Esophagus (tissue), 2 donors: Measurements from ENCODE around the gene CAMSAP2. TPM values are rescaled to one million over a fixed set of nuclear protein-coding genes. Genes with fewer than 3 reads are reported as not detected.
A peak's percentile ranks its signal among the peaks of the same experiment; 100 is the strongest.
"Not testable (repeated sequence)": the region's sequence is repeated elsewhere in the genome, so short reads cannot be mapped to it uniquely, and the experiment has no call there.

Source experiments
- H3K27ac ChIP-seq, 2 donors: one replicate each; pipeline ENCODE4 v1.5.1; 2013; ENCODE audit warnings: low read depth in 2 of 2, mild to moderate bottlenecking in 2 of 2, inconsistent platforms in 1 of 2, low read length in 1 of 2, moderate library complexity in 1 of 2
- H3K27me3 ChIP-seq, 2 donors: one replicate each; pipeline ENCODE4 v1.6.1; 2013; ENCODE audit warnings: low read length in 2 of 2, control low read depth in 1 of 2, mild to moderate bottlenecking in 1 of 2; ENCODE audit not compliant: insufficient read depth in 2 of 2, control insufficient read depth in 1 of 2
- H3K36me3 ChIP-seq, 2 donors: one replicate each; pipeline ENCODE4 v1.6.1; 2013; ENCODE audit warnings: low read length in 1 of 2; ENCODE audit not compliant: control insufficient read depth in 2 of 2, insufficient read depth in 2 of 2
- H3K4me1 ChIP-seq, 2 donors: one replicate each; pipeline ENCODE4 v1.6.1; 2013; ENCODE audit warnings: low read length in 1 of 2; ENCODE audit not compliant: control insufficient read depth in 2 of 2, insufficient read depth in 2 of 2
- H3K4me3 ChIP-seq, 2 donors: one replicate each; pipeline ENCODE4 v1.5.1; 2013; ENCODE audit warnings: low read length in 2 of 2, mild to moderate bottlenecking in 2 of 2, low read depth in 1 of 2, moderate library complexity in 1 of 2
- H3K9me3 ChIP-seq, 2 donors: one replicate each; pipeline ENCODE4 v1.6.1; 2013; ENCODE audit warnings: mild to moderate bottlenecking in 2 of 2, low read depth in 1 of 2, low read length in 1 of 2, moderate library complexity in 1 of 2; ENCODE audit not compliant: control insufficient read depth in 2 of 2, insufficient read depth in 1 of 2
- WGBS, 2 donors: extraction: QIAGEN DNeasy Blood & Tissue Kit; methylation state at CpG; one replicate each; pipeline ENCODE4 v1.1.7; 2013; 5-methylcytosine and 5-hydroxymethylcytosine counted together
- polyA plus RNA-seq, 2 donors: library from polyadenylated mRNA; stranded (reverse); fragments of 200-250 nt; gene quantifications; one replicate each; pipeline ENCODE4 v1.2.3, GENCODE V29; 2013
- donor health status: healthy with polysubstance abuse.
- donor health status: Bipolar disorder and iron deficiency.

CAMSAP2 gene
- polyA plus RNA-seq, 2 donors, result 5.4 to 7.2 TPM

- Histone ChIP-seq H3K4me3 (no peak overlapping the region), H3K36me3 (no peaks in the 10 kb centered on the region), H3K9me3 (no peaks in the 10 kb centered on the region), H3K27me3 (no peaks in the 10 kb centered on the region), H3K27ac (no peak overlapping the region), H3K4me1 (no peaks in the 10 kb centered on the region)
- WGBS, 2 donors, result 66 to 72% methylated on average over 4 of the region's 4 CpGs
These were observed 40.1 kb downstream of the CAMSAP2 start for GRCh38 chr1:200778766-200779165.

GRCh38 chr1:200779326-200779725, 40.6 kb downstream of the CAMSAP2 start:
- Histone ChIP-seq H3K36me3 (no peaks in the 10 kb centered on the region), H3K27me3 (no peaks in the 10 kb centered on the region), H3K4me3 (no peak overlapping the region), H3K9me3 (no peaks in the 10 kb centered on the region), H3K4me1 (no peaks in the 10 kb centered on the region), H3K27ac (no peak overlapping the region)
- 87 to 89% methylated on average over 2 of the region's 2 CpGs for WGBS, 2 donors

GRCh38 chr1:200780545-200781369, 42.1 kb downstream of the CAMSAP2 start:
- Histone ChIP-seq H3K9me3 (no peaks in the 10 kb centered on the region), H3K4me3 (peak overlapping the region in 1 of 2 donors; percentile 37), H3K27ac (peak overlapping the region in 1 of 2 donors; percentile 1), H3K4me1 (no peaks in the 10 kb centered on the region), H3K27me3 (no peaks in the 10 kb centered on the region), H3K36me3 (no peaks in the 10 kb centered on the region)
- WGBS, 2 donors, result 29 to 40% methylated on average over 5 of the region's 5 CpGs

GRCh38 chr1:200783926-200784325, 45.2 kb downstream of the CAMSAP2 start:
- Histone ChIP-seq H3K36me3 (no peaks in the 10 kb centered on the region), H3K27ac (no peak overlapping the region), H3K9me3 (no peaks in the 10 kb centered on the region), H3K4me1 (no peaks in the 10 kb centered on the region), H3K4me3 (no peak overlapping the region), H3K27me3 (no peaks in the 10 kb centered on the region)
- 92 to 94% methylated on average over 6 of the region's 6 CpGs for WGBS, 2 donors

GRCh38 chr1:200784576-200784975, 45.9 kb downstream of the CAMSAP2 start:
- Histone ChIP-seq H3K27ac (no peak overlapping the region), H3K36me3 (no peaks in the 10 kb centered on the region), H3K4me1 (no peaks in the 10 kb centered on the region), H3K4me3 (no peak overlapping the region), H3K9me3 (no peaks in the 10 kb centered on the region), H3K27me3 (no peaks in the 10 kb centered on the region)
- WGBS, 2 donors, result 87 to 89% methylated on average over 4 of the region's 4 CpGs

GRCh38 chr1:200786788-200787187, 48.1 kb downstream of the CAMSAP2 start:
- WGBS, 2 donors, result 91% methylated on average over 4 of the region's 4 CpGs
- Histone ChIP-seq H3K4me3 (no peak overlapping the region), H3K27me3 (no peaks in the 10 kb centered on the region), H3K9me3 (no peaks in the 10 kb centered on the region), H3K4me1 (no peaks in the 10 kb centered on the region), H3K36me3 (no peaks in the 10 kb centered on the region), H3K27ac (no peak overlapping the region)

GRCh38 chr1:200787896-200788387, 49.2 kb downstream of the CAMSAP2 start:
- WGBS, 2 donors, result 87 to 91% methylated on average over 1 of the region's 1 CpG

GRCh38 chr1:200791012-200791411, 52.3 kb downstream of the CAMSAP2 start:
- not testable (repeated sequence) for H3K9me3 ChIP-seq, H3K4me1 ChIP-seq, H3K27ac ChIP-seq, H3K27me3 ChIP-seq, H3K4me3 ChIP-seq, H3K36me3 ChIP-seq
- 88 to 94% methylated on average over 6 of the region's 6 CpGs for WGBS, 2 donors

More at GRCh38 chr1:200787896-200788387, 49.2 kb downstream of the CAMSAP2 start:
- Histone ChIP-seq H3K27ac (no peak overlapping the region), H3K9me3 (no peaks in the 10 kb centered on the region), H3K4me3 (no peak overlapping the region), H3K36me3 (no peaks in the 10 kb centered on the region), H3K4me1 (no peaks in the 10 kb centered on the region), H3K27me3 (no peaks in the 10 kb centered on the region)

GRCh38 chr1:200793677-200794076, 55.0 kb downstream of the CAMSAP2 start:
- H3K4me1 ChIP-seq, result no peaks in the 10 kb centered on the region
- WGBS, 2 donors, result 68 to 72% methylated on average over 2 of the region's 2 CpGs
- H3K36me3 ChIP-seq, result no peaks in the 10 kb centered on the region
- no peaks in the 10 kb centered on the region for H3K9me3 ChIP-seq
- H3K4me3 ChIP-seq, result no peak overlapping the region
- no peaks in the 10 kb centered on the region for H3K27me3 ChIP-seq
- no peak overlapping the region for H3K27ac ChIP-seq
